ENCODE results near the gene RNF13. TPM values are rescaled to one million over a fixed set of nuclear protein-coding genes. Genes with fewer than 3 reads are reported as not detected.

Gene RNF13
- total RNA-seq, 1 donor from 2014 or later, result 69.3 TPM

GRCh38 chr3:149790268-149790667 lies 22.7 kb upstream of the RNF13 start:
- Histone ChIP-seq H3K4me1 (no peaks in the 10 kb centered on the region), H3K36me3 (no peaks in the 10 kb centered on the region), H3K27ac (no peak overlapping the region), H3K9me3 (no peaks in the 10 kb centered on the region), H3K4me3 (no peak overlapping the region), H3K27me3 (no peaks in the 10 kb centered on the region)
- DNase-seq (ENCODE audit: low spot score in 2 of 2), result no peak
- no peak for TF ChIP-seq CTCF (IDR thresholded peaks at IDR 0.05)
- intact Hi-C loops (cut with DNase I), result no loop called here

GRCh38 chr3:149790698-149791097 lies 22.3 kb upstream of the RNF13 start:
- no peak for DNase-seq (ENCODE audit: low spot score in 2 of 2)
- no peak for TF ChIP-seq CTCF (IDR thresholded peaks at IDR 0.05)
- Histone ChIP-seq H3K36me3 (no peaks in the 10 kb centered on the region), H3K4me1 (no peaks in the 10 kb centered on the region), H3K9me3 (no peaks in the 10 kb centered on the region), H3K27me3 (no peaks in the 10 kb centered on the region), H3K27ac (no peak overlapping the region), H3K4me3 (no peak overlapping the region)
- intact Hi-C loops (cut with DNase I), result no loop called here

- no peak for DNase-seq (ENCODE audit: low spot score in 2 of 2)
- TF ChIP-seq CTCF (IDR thresholded peaks at IDR 0.05), result no peak
- H3K27ac ChIP-seq, result no peak within 1 kb of the TSS
- no peaks in the 10 kb centered on the region for H3K9me3 ChIP-seq
- no peak within 1 kb of the TSS for H3K4me3 ChIP-seq
- intact Hi-C loops (cut with DNase I), result no loop called here
- H3K4me1 ChIP-seq, result no peaks in the 10 kb centered on the region
- no peaks in the 10 kb centered on the region for H3K27me3 ChIP-seq
- no peaks in the 10 kb centered on the region for H3K36me3 ChIP-seq
These were observed 20.4 kb upstream of the RNF13 start, which contains the start of gene ANKUB1 for GRCh38 chr3:149792452-149793270. Gene ANKUB1, minus strand, starts transcription at chr3:149792554. Its CDS starts 188 bp downstream, at chr3:149792366.

GRCh38 chr3:149796026-149796425 lies 17.0 kb upstream of the RNF13 start:
- Histone ChIP-seq H3K4me3 (no peak overlapping the region), H3K36me3 (no peaks in the 10 kb centered on the region), H3K4me1 (peaks cover 0 to 5% of the 10 kb centered on the region in 2 donors), H3K9me3 (no peaks in the 10 kb centered on the region), H3K27me3 (no peaks in the 10 kb centered on the region), H3K27ac (no peak overlapping the region)
- DNase-seq (ENCODE audit: low spot score in 2 of 2), result no peak
- intact Hi-C loops (cut with DNase I), result no loop called here
- no peak for TF ChIP-seq CTCF (IDR thresholded peaks at IDR 0.05)

GRCh38 chr3:149800693-149801092 lies 12.3 kb upstream of the RNF13 start:
- no peak for DNase-seq (ENCODE audit: low spot score in 2 of 2)
- H3K4me1 ChIP-seq, result peaks cover 0 to 6% of the 10 kb centered on the region in 2 donors
- intact Hi-C loops (cut with DNase I), result no loop called here

More at GRCh38 chr3:149800693-149801092, 12.3 kb upstream of the RNF13 start:
- Histone ChIP-seq H3K27ac (no peak overlapping the region), H3K27me3 (no peaks in the 10 kb centered on the region), H3K36me3 (no peaks in the 10 kb centered on the region), H3K4me3 (no peak overlapping the region), H3K9me3 (no peaks in the 10 kb centered on the region)
- TF ChIP-seq CTCF (IDR thresholded peaks at IDR 0.05), result no peak

All from ascending aorta (tissue), 2 donors.